Glomerular visceral epithelial cell (primary cell): ENCODE results near the gene SLC15A1.
A peak's percentile ranks its signal among the peaks of the same experiment; 100 is the strongest.

Experiments used
- DNase-seq: peaks from one replicate; pipeline ENCODE4 v3.0.0-alpha.2; 2016; ENCODE audit errors: extremely low spot score

The SLC15A1 gene

GRCh38 chr13:98751367-98751782, 1.1 kb downstream of the SLC15A1 start:
- no peak for DNase-seq

- no peak for DNase-seq
Observed at GRCh38 chr13:98749501-98749900, 3.0 kb downstream of the SLC15A1 start.

DNA sequence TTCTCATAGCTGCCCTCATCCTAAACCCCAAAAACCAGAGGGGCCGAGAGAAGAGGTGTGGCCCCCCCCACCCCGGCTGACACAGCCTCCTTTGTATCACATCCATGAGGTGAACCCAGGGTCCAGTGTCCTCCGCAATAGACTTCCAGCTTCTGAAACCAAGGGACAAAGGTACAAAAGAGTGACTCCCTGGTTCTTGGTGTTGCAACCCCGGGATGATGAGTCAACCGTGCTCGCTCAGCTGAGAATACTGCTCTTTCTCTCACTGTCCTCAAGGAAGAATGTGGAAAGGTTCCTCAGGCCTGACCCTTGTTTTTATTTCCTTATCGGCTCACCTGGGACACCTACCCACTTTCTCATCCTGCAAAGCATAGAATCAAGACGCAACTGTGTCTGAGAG, 5.5 kb downstream of the SLC15A1 start:
- peak; percentile 40 for DNase-seq

- no peak for DNase-seq
Observed at GRCh38 chr13:98743377-98743776, 9.1 kb downstream of the SLC15A1 start.

- DNase-seq: no peak
Observed at GRCh38 chr13:98742961-98743360, 9.5 kb downstream of the SLC15A1 start.

DNA sequence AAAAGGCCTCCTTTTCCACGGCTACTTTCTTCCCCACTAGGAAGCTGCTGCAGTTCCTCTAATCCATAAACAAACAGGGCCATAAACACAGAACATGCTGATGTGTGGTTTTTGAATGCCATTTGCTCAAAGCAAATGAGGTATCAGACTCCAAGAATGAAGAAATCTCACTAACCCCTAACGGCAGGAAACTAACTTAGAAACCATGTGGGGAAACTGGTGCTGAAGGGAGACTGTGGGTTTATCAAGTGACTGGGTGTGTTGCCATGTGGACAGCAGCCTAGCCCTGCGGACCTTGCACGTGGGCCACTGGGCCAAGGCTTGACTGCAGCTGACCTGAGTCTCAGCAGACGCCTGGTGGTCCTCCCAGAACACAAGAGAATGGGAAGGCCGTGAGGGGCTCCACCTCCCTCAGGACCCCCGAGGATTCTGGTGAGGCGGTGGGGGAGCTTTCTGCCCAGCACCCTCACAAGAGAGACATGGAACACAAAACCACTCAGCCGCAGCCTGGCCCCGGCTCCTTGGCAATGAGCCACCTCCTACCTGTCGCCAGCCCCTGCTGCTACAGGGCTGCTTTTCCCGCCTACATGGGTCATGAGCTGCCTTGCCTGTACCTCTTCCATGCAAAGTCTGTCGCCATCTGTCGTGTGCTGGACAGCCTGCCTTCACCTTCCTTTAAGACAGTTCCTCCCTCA, 10.6 kb downstream of the SLC15A1 start:
- DNase-seq: no peak

DNA sequence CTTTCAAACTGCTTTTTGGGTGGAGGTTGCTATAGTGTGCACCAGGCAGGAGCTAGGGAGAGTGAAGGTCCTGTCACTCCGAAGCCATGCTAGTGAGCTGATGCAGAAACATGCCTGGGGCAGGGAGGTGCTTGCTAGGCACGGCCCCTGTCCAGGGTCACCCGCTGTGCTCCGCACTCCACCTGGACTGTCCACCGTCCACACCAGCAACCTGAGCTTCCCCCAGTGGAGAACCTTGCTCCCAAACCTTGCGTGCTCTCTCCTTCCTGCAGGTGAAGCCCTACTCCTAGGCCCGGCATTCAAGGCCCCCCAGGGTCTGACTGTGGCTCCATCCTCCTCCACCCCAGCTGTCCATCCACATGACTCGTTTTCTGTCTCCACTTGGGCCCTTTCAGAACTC, 12.3 kb downstream of the SLC15A1 start:
- no peak for DNase-seq

GRCh38 chr13:98738993-98739392, 13.5 kb downstream of the SLC15A1 start:
- DNase-seq: no peak

- no peak for DNase-seq
Observed at GRCh38 chr13:98738213-98738612, 14.3 kb downstream of the SLC15A1 start.

- DNase-seq: no peak
Observed at GRCh38 chr13:98731925-98732324, 20.5 kb downstream of the SLC15A1 start.

DNA sequence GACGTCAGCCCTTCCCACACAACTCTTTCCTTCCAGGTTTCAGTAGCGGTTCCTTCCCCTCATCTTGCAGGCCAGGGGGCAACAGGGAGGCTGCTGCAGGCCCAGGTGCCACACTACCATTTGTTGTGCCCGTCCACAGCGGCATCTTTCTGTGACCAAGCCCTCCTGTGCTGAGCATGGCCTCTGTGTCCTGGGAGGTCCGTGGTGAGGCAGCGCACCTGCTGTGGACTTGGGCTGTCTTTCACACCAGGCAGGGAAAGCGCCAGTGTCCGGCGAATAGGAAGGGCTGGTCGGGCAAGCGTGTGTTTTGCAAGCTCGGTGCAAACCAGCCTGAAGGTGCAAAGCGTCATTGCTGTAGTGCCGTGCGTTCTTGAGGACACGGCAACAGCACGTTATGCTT, 21.4 kb downstream of the SLC15A1 start:
- DNase-seq: no peak

- no peak for DNase-seq
Observed at GRCh38 chr13:98730441-98730840, 22.0 kb downstream of the SLC15A1 start.

DNA sequence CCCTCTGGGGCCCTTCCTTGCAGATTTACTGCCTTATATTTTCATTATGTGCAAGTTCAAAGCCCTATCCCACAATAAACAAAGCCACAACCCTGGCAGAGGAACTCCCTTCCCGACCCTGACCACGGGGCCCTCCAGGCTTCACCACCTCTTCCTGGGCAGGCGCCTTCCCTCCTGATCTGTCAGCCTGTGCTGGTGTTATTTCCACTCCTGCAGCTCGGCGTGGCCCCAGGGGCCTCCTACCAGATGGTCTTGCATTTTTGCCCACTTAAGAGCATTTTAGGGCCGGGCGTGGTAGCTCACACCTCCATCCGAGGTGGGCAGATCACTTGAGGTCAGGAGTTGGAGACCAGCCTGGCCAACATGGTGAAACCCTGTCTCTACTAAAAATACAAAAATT, 22.8 kb downstream of the SLC15A1 start:
- no peak for DNase-seq

DNA sequence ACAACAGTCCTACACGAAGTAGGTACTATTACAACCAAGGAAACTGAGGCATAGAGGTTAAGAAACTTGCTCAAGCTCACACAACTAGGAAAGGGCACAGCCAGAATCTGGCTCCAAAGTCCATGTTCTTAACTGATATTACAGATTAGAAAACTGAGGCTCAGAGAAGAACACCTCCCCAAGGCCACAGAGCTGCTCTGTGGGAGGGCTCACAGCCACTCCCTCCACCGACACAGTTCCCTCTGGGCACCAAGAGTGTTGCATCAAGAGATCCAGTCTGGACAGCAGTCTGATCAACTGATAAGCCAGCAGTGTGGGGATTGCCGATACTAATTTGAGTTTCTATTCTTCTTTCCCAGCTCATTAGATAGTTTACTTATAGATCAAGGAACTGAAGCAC, 29.5 kb downstream of the SLC15A1 start:
- DNase-seq: no peak

DNA sequence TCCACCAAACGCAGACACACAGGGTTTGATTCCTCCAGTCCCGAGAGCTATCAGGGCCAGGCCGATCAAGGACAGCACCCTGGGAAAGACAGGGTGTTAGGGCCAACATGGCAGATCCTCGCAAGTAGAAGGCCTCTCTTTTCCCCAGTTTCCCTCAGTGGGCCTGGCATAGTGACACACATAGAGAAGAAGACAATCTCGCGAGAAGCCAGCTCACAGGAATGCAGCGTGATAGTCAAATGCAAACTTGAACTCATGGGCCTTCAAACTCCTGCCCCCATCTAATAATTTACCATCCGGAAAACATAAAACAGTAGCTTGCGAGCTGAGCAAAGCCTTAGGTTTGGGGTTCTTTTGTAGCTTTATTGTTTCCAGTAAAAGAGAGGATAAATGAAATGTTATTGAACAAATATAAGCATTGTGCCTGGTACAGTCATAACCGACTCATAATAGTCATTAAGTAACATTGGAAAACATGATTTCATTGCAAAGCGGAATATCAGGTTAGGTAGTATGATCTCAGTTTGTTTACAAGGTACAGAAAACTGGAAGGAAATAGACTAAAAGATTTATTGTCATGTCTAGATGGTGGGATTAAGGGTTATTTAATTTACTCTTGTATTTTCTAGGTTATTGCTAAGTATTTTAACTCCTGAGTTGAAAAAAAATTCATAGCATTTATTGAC, 30.5 kb downstream of the SLC15A1 start:
- DNase-seq: no peak

- no peak for DNase-seq
Observed at GRCh38 chr13:98719527-98720250, 32.8 kb downstream of the SLC15A1 start.

GRCh38 chr13:98717891-98718290, 34.6 kb downstream of the SLC15A1 start:
- no peak for DNase-seq

DNA sequence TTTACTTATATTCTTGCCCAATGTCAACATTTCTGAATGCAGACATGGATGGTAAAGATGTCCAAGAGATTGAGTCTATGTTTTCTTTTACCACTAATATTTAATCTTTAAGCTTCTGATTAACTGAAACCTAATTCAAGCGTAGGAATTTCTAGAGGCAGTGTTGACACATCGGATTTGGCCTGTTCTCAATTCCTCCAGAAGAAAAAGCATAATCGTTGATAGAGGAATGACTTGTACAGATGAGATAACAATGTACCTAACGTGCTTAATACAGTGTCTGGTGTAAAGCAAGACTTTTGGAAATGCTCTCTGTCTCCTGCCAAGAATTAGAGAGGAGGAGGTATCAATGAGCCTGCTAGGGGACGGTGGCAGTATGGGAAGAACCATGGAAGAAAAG, 35.2 kb downstream of the SLC15A1 start:
- peak; percentile 16 for DNase-seq

GRCh38 chr13:98710521-98710920, 42.0 kb downstream of the SLC15A1 start:
- DNase-seq: no peak

GRCh38 chr13:98707281-98707999, 45.0 kb downstream of the SLC15A1 start:
- DNase-seq: no peak

DNA sequence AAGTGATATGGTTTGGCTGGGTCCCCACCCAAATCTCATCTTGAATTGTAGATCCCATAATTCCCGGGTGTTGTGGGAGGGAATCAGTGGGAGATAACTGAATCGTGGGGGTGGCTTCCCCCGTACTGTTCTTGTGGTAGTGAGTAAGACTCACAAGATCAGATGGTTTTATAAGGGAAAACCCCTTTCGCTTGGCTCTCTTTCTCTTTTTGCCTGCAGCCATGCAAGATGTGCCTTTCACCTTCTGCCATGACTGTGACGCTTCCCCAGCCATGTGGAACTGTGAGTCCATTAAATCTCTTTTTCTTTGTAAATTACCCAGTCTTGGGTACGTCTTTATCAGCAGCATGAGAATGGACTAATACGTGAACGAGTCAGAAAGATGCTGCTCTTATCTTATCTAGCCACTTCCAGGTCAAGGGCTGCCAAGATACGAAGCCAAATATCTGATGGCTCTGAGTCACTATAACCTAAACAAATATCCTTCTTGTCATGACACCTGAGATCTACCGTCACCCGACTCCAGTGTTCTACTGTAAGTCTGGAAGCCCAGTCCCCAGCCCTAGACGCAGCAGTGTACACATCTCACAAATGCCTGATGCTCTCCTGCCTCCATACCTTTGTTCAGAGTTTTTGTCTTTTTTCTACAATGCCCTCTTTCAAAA, 45.9 kb downstream of the SLC15A1 start:
- peak; percentile 60 for DNase-seq

DNA sequence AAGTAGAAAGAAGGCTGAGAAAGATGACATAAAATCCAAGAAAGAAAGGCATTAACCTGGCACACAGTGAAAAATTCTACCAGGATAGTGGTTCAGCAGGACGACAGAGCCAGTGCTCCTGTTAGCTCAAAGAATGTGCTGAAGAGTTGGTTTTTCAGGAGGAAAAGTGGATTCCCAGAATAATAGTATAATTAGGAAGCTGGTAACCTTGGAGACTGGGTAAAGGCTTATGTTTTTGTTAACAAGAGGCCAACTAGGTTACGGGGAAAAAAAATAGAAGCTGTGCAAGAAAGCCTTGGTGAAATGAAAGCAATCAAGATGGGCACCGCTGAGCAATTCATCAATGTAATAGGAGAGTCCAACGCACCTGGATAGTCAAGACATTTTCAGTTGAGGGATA, 54.7 kb downstream of the SLC15A1 start:
- no peak for DNase-seq
